Measurements from ENCODE around the gene COMMD7. TPM values are rescaled to one million over a fixed set of nuclear protein-coding genes. Genes with fewer than 3 reads are reported as not detected.

COMMD7 gene
- total and polyA plus RNA-seq, 7 donors, result 15.9 to 55.4 (median 41.0) TPM

GRCh38 chr20:32681175-32682084 lies 61.8 kb downstream of the COMMD7 start:
- H3K36me3 ChIP-seq (ENCODE audit: insufficient read depth in 1 of 2, low read depth in 1 of 2), result no peaks in the 10 kb centered on the region
- H3K9me3 ChIP-seq, result no peaks in the 10 kb centered on the region
- 58 to 63% (median 60%) methylated on average over 19 to 20 of the region's 20 CpGs for WGBS, 3 donors
- ATAC-seq, result no peak
- no peak overlapping the region for H3K4me3 ChIP-seq
- H3K27me3 ChIP-seq (ENCODE audit: insufficient read depth in 3 of 3, low read length in 2 of 3), result no peaks in the 10 kb centered on the region
- no peak for DNase-seq
- H3K27ac ChIP-seq, result no peak overlapping the region
- no peaks in the 10 kb centered on the region for H3K4me1 ChIP-seq
- no peak for TF ChIP-seq CTCF (IDR thresholded peaks at IDR 0.05)
- intact Hi-C loops (cut with DNase I), result no loop called here

DNA sequence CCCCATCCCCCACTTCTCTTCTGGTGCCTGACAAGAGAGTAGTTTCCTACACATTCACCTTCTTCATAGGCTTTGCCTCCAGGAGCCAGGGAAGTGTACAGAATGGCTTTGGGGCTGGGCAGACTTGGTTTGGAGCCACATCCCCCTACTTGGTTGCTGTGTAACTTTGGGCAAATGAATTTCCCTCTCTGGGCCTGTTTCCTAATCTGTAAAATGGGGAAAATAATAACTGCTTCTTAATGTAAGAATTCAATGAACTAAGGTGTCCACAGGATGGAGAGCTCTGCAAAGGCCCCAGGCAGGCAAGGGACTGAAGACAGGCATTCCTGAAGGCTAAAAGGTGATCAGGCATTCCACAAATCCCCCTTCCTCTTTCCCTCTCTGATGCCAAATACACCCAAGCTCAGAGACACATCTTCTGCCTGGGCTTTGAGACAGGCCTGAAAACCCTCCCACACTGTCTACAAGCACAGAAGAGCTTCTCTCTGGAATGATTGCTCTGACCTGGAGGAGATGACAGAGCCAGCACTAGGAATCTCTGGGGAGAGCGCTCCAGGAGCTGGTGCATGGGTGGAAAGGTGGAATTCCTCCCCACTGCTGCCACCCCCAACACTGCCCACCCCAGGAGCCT lies 62.6 kb downstream of the COMMD7 start:
- Histone ChIP-seq H3K4me3 (no peak overlapping the region), H3K36me3 (ENCODE audit: insufficient read depth in 1 of 2, low read depth in 1 of 2) (no peaks in the 10 kb centered on the region), H3K27me3 (ENCODE audit: insufficient read depth in 3 of 3, low read length in 2 of 3) (no peaks in the 10 kb centered on the region), H3K9me3 (no peaks in the 10 kb centered on the region), H3K4me1 (no peaks in the 10 kb centered on the region), H3K27ac (no peak overlapping the region)
- DNase-seq (no peak), ATAC-seq (no peak)
- WGBS, 3 donors, result 85 to 100% (median 92%) methylated on average over 1 of the region's 1 CpG
- TF ChIP-seq CTCF (IDR thresholded peaks at IDR 0.05), result no peak
- intact Hi-C loops (cut with DNase I), result no loop called here

GRCh38 chr20:32678948-32679347 lies 64.3 kb downstream of the COMMD7 start:
- no peaks in the 10 kb centered on the region for H3K4me1 ChIP-seq
- no peaks in the 10 kb centered on the region for H3K27me3 ChIP-seq (ENCODE audit: insufficient read depth in 3 of 3, low read length in 2 of 3)
- DNase-seq (peak in 1 of 2 donors; percentile 48), ATAC-seq (peak; percentile 65 to 80 (median 72))
- 20 to 59% (median 36%) methylated on average over 5 to 6 of the region's 6 CpGs for WGBS, 3 donors
- intact Hi-C loops (cut with DNase I), result loop anchor here in 1 of 2 donors (10.0 kb wide), 1 partner anchor 616 kb away; no protein-coding TSS in a partner anchor
- H3K4me3 ChIP-seq, result no peak overlapping the region
- no peak overlapping the region for H3K27ac ChIP-seq
- no peaks in the 10 kb centered on the region for H3K9me3 ChIP-seq
- H3K36me3 ChIP-seq (ENCODE audit: insufficient read depth in 1 of 2, low read depth in 1 of 2), result no peaks in the 10 kb centered on the region
- no peak for TF ChIP-seq CTCF (IDR thresholded peaks at IDR 0.05)

- DNase-seq (no peak), ATAC-seq (no peak)
- TF ChIP-seq CTCF (IDR thresholded peaks at IDR 0.05), result no peak
- intact Hi-C loops (cut with DNase I), result loop anchor here (2.0 to 10.0 kb wide), 3 partner anchors 103 to 619 kb away; no protein-coding TSS in a partner anchor
- Histone ChIP-seq H3K27me3 (ENCODE audit: insufficient read depth in 3 of 3, low read length in 2 of 3) (no peaks in the 10 kb centered on the region), H3K4me3 (no peak overlapping the region), H3K9me3 (no peaks in the 10 kb centered on the region), H3K4me1 (no peaks in the 10 kb centered on the region), H3K36me3 (ENCODE audit: insufficient read depth in 1 of 2, low read depth in 1 of 2) (no peaks in the 10 kb centered on the region), H3K27ac (no peak overlapping the region)
- 80% methylated on average over 13 of the region's 13 CpGs for WGBS, 3 donors
These were observed 67.9 kb downstream of the COMMD7 start for GRCh38 chr20:32675223-32675975.

All from psoas muscle (tissue), 8 donors.